ENCODE measurements around the gene TMEM204.

TMEM204 gene

GRCh38 chr16:1596516-1596915 lies 63.0 kb downstream of the TMEM204 start:
- DNase-seq = no peak

- DNase-seq = no peak
Observed at GRCh38 chr16:1597154-1597553, 63.7 kb downstream of the TMEM204 start.

GRCh38 chr16:1601031-1601430 lies 67.6 kb downstream of the TMEM204 start:
- no peak for DNase-seq

GRCh38 chr16:1601489-1601888 lies 68.0 kb downstream of the TMEM204 start:
- no peak for DNase-seq

- DNase-seq = no peak
Observed at GRCh38 chr16:1602285-1602684, 68.8 kb downstream of the TMEM204 start.

Measured in C1 segment of cervical spinal cord (tissue), 14 donors.